GM10248 (cell line): ENCODE results near the gene CD36.

Experiments
- CTCF ChIA-PET: fragments of 300-600 bp; sonication (Branson Sonifier 250); formaldehyde crosslinking; extraction: SDS; loops from one replicate; lab custom pipeline; 2021; ENCODE audit warnings: antibody characterized with exemption; lab: Yijun Ruan, JAX
- POLR2A ChIA-PET: fragments of 350-650 bp; sonication (Branson Sonifier 250); formaldehyde crosslinking; extraction: SDS; loops from one replicate; lab custom pipeline; 2020; ENCODE audit warnings: antibody characterized with exemption; lab: Yijun Ruan, JAX
- DNase-seq: peaks from one replicate; pipeline ENCODE4 v3.0.0; 2012; ENCODE audit errors: extremely low spot score
- CTCF ChIP-seq: IDR thresholded peaks from 2 replicates; pipeline ENCODE4 v1.5.1; 2012; ENCODE audit warnings: mild to moderate bottlenecking, low read depth; ENCODE audit errors: extremely low read depth, missing control alignments, control extremely low read depth

Gene CD36

DNA sequence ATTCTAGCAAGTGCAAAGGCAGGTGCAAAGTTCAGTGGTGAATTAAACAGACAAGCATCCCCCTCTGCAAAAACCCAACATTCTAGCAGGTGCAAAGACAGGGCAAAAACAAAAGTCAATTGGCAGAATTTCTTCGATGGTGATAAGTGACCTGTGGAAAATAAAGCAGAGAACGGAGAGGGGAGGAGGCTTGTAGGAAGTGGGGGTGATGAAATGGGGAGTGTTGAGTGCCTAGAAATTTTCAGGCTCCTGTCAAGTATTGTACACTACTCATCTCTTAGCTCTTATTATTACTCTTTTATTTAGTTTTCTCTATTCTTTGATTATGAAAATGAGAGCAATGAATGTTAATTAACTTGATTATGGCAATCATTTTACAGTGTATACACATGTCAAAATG lies 2.4 kb upstream of the CD36 start:
- POLR2A ChIA-PET, result no interaction called here
- CTCF ChIA-PET, result interaction anchor here (1.0 kb wide), 1 partner anchor 23 kb away, joined by 3 read pairs; no protein-coding TSS in a partner anchor
- DNase-seq, result no peak
- no peak for TF ChIP-seq CTCF

DNA sequence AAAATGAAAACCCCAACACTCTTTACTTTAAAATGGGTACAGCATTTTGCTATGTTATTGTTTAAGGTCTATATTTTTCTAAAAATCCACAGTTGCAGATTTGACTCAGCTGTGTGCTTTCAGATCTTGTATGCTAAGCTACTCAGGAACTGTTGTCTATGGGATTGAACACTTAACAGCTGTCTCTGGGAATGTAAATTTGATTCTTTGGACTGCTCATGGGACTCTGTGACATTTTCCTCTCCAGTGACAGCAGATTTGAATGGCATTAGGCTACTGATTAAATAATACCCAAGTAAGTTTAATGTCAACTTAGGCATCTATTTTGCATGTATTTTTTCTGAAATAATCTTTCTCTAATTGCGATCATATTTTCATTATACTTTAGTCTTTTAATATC lies 1.7 kb upstream of the CD36 start:
- CTCF ChIA-PET, result interaction anchor here (1.0 kb wide), 1 partner anchor 22 kb away, joined by 3 read pairs; no protein-coding TSS in a partner anchor
- DNase-seq, result no peak
- POLR2A ChIA-PET, result no interaction called here
- TF ChIP-seq CTCF, result no peak

DNA sequence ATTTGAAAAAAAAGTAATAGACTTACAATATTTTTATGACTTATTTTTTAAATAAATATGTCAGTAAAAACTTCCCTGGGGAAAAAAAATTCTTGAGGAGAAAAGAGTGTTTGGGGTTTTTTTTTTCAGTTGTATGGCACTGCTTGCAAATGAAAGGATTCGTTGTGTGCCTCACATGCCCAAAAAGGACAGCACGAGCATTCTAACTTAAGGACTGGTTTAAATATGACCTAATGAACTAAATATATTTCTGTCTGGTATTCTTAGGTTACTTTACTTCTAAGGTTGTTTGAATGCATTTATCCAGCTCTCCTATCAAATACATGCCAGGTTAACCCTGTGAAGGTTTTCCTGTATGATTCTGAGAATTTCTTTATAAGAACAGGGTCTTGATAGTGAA lies 988 bp upstream of the CD36 start:
- ChIA-PET CTCF (no interaction called here), POLR2A (no interaction called here)
- no peak for DNase-seq
- TF ChIP-seq CTCF, result no peak

DNA sequence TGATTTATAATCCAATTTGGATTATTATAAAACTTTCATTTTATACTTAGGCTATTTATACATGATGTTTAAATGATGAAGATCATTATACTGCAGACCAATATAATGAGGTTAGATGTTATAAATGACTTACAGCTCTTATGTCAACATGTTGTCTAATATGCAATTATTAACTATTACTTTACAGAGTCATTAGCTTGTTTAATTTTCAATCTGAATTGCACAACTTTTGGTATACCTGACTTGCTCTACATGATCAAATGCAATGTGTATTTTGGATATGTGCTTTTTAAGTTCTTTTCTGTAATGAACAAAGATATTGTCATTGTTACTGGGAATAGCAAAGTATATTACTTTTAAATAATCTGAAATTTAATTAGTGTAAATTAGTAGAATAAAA lies 569 bp downstream of the CD36 start:
- POLR2A ChIA-PET, result no interaction called here
- no peak for TF ChIP-seq CTCF
- CTCF ChIA-PET, result interaction anchor here (1.2 kb wide), 1 partner anchor 20 kb away, joined by 3 read pairs; no protein-coding TSS in a partner anchor
- DNase-seq, result no peak

DNA sequence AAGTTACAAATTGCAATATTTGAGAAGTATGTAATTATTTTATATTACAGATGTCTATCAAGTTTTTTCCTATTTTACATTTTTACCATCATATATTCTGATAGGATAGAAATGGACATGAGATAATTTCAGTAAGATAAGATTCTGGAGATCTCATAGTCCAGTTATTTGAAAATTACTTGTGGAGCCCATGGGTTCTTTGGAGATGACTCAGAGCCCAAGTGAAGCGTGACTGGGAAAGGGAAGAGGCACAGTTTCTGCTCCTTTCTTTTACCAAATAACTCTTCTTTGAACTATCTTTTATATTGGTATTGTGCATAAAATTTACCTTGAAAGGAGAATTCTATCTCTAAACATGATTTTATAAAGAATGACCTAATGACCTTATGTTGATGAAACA lies 2.4 kb downstream of the CD36 start:
- CTCF ChIA-PET, result interaction anchor here (2.2 kb wide), 1 partner anchor 212 kb away, joined by 5 read pairs; no protein-coding TSS in a partner anchor

DNA sequence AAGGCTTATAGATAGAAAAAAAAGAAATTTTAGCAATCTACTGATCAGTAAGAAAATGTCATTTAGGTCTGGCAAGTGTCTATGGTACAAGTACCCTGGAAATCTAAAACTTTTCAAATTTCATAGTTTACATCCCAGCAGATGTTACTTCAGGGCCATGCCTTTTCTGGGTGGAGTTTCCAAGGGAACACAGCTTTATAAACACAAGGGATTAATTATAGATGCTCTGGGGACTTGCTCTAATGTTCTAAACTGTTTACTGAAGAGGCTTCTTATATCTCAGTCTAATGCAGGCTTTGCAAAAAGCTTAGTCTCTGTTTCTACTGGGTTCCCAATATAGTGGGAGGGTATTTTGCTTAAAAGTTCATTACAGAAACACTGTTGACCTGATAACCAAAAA lies 3.1 kb downstream of the CD36 start:
- no peak for DNase-seq
- ChIA-PET POLR2A (no interaction called here), CTCF (interaction anchor here (1.1 to 2.2 kb wide), 2 partner anchors 34 to 213 kb away, joined by 3 to 5 read pairs; no protein-coding TSS in a partner anchor)
- no peak for TF ChIP-seq CTCF

More for the DNA sequence above, 2.4 kb downstream of the CD36 start:
- TF ChIP-seq CTCF, result no peak
- POLR2A ChIA-PET, result no interaction called here
- DNase-seq, result no peak
